HCT116 (cell line): Measurements from ENCODE around the gene KRTAP5-5. TPM values are rescaled to one million over a fixed set of nuclear protein-coding genes. Genes with fewer than 3 reads are reported as not detected.
"Not testable (repeated sequence)": the region's sequence is repeated elsewhere in the genome, so short reads cannot be mapped to it uniquely, and the experiment has no call there.

ENCODE experiments used
- ATAC-seq: fragments of 200-7000 bp; cut with Tn5 transposase; 2 replicates; pipeline ENCODE4 v1.9.1; 2020; ENCODE audit warnings: mild to moderate bottlenecking, moderate library complexity
- BruUV-seq: library from RNA; stranded (reverse); fragments of 400-500 nt; replicated peaks from 2 replicates; lab custom pipeline; 2021; lab: Mats Ljungman, UMichigan
- CTCF ChIA-PET: fragments of 300-600 bp; sonication (Branson Sonifier 250); formaldehyde crosslinking; loops from one replicate; lab custom pipeline; 2021; ENCODE audit warnings: antibody characterized with exemption; lab: Charles Lee
- POLR2A ChIA-PET: fragments of 300-600, 350-600 bp; sonication (Branson Sonifier 250); formaldehyde crosslinking; loops from one replicate; lab custom pipeline; 2021; ENCODE audit warnings: antibody characterized with exemption; lab: Charles Lee
- RAD21 ChIA-PET, 2 experiments: fragments of 300-600 bp; sonication (Branson Sonifier 250); formaldehyde crosslinking; loops; one replicate each; lab custom pipeline; 2023; ENCODE audit warnings: low total read pairs in 2 of 2; ENCODE audit not compliant: uncharacterized antibody in 2 of 2, unreplicated experiment in 2 of 2, low non-redundant PET in 1 of 2; lab: Charles Lee
- DNase-seq: peaks from one replicate; pipeline ENCODE4 v3.0.0-alpha.2; 2010; ENCODE audit warnings: low read depth, low spot score
- H2AFZ ChIP-seq: fragments of 200-600 bp; shearing (Covaris generic), sonication (generic); 2 replicates; pipeline ENCODE4 v1.6.1; 2017; ENCODE audit warnings: low read depth, mixed run types, mixed read lengths, antibody characterized with exemption, low read length; ENCODE audit not compliant: poor library complexity, severe bottlenecking
- H3K27ac ChIP-seq: 2 replicates; pipeline ENCODE4 v1.5.1; 2012; ENCODE audit warnings: low read depth, low read length
- H3K27me3 ChIP-seq: fragments of 200-600 bp; sonication (generic); 2 replicates; pipeline ENCODE4 v1.6.1; 2016; ENCODE audit warnings: mixed run types, low read length, mixed read lengths; ENCODE audit not compliant: insufficient read depth
- H3K36me3 ChIP-seq, 2 experiments: fragments of 200-500 bp in 1 of 2; fragments of 200-600 bp in 1 of 2; sonication (Bioruptor generic) in 1 of 2; sonication (generic) in 1 of 2; 2 replicates each; pipeline versions ENCODE4 v1.5.1 to v1.6.1; 2014 to 2016; ENCODE audit warnings: low read length in 2 of 2, inconsistent platforms in 1 of 2, mixed read lengths in 1 of 2, mixed run types in 1 of 2; ENCODE audit not compliant: insufficient read depth in 2 of 2, control insufficient read depth in 1 of 2
- H3K4me1 ChIP-seq, 2 experiments: fragments of 200-600 bp in 1 of 2; sonication (generic) in 1 of 2; 2 replicates each; pipeline versions ENCODE4 v1.5.1 to v1.6.1; 2012 to 2017; ENCODE audit warnings: low read length in 2 of 2, inconsistent platforms in 1 of 2, mild to moderate bottlenecking in 1 of 2, mixed read lengths in 1 of 2, mixed run types in 1 of 2, moderate library complexity in 1 of 2; ENCODE audit not compliant: insufficient read depth in 2 of 2, control insufficient read depth in 1 of 2
- H3K4me2 ChIP-seq: fragments of 200-600 bp; sonication (generic); 2 replicates; pipeline ENCODE4 v1.6.1; 2017; ENCODE audit warnings: mixed run types, low read length, mixed read lengths
- H3K4me3 ChIP-seq, 2 experiments: fragments of 200-600 bp in 1 of 2; sonication (generic) in 1 of 2; replicated peaks in 1 of 2; 2 replicates each; pipeline ENCODE4 v1.5.1; 2011 to 2016; ENCODE audit warnings: low read length in 2 of 2, control low read depth in 1 of 2, low read depth in 1 of 2, mild to moderate bottlenecking in 1 of 2, mixed read lengths in 1 of 2, mixed run types in 1 of 2
- H3K79me2 ChIP-seq: fragments of 200-600 bp; sonication (generic); 2 replicates; pipeline ENCODE4 v1.6.1; 2017; ENCODE audit warnings: mild to moderate bottlenecking, mixed run types, low read length, moderate library complexity, mixed read lengths; ENCODE audit not compliant: insufficient read depth
- H3K9ac ChIP-seq: fragments of 200-600 bp; sonication (generic); 2 replicates; pipeline ENCODE4 v1.6.1; 2016; ENCODE audit warnings: low read length, mixed read lengths
- H3K9me2 ChIP-seq: fragments of 200-600 bp; sonication (generic), shearing (Covaris generic); 2 replicates; pipeline ENCODE4 v1.6.1; 2017; ENCODE audit warnings: mixed run types, mild to moderate bottlenecking, moderate library complexity; ENCODE audit not compliant: insufficient read depth
- H3K9me3 ChIP-seq, 2 experiments: fragments of 200-500 bp in 1 of 2; fragments of 200-600 bp in 1 of 2; sonication (Bioruptor generic) in 1 of 2; sonication (generic) in 1 of 2; 2 replicates each; pipeline ENCODE4 v1.6.1; 2014 to 2017; ENCODE audit warnings: low read length in 2 of 2, mixed read lengths in 2 of 2, inconsistent platforms in 1 of 2, low read depth in 1 of 2, mild to moderate bottlenecking in 1 of 2, mixed run types in 1 of 2, moderate library complexity in 1 of 2; ENCODE audit not compliant: control insufficient read depth in 1 of 2, insufficient read depth in 1 of 2
- H4K20me1 ChIP-seq: fragments of 200-600 bp; sonication (generic), shearing (Covaris generic); 2 replicates; pipeline ENCODE4 v1.6.1; 2017; ENCODE audit warnings: mixed run types, mild to moderate bottlenecking, moderate library complexity; ENCODE audit not compliant: insufficient read depth
- CBX3 ChIP-seq: IDR thresholded peaks from 2 replicates; pipeline ENCODE4 v1.6.1; 2012; ENCODE audit warnings: low read depth
- CTCF ChIP-seq, 3 experiments: fragments of 200-600 bp in 1 of 3; sonication (generic) in 1 of 3; IDR thresholded peaks in 2 of 3; conservative IDR thresholded peaks in 1 of 3; 2 replicates each; pipeline ENCODE4 v1.5.1; 2012 to 2017; ENCODE audit warnings: low read depth in 2 of 3, low read length in 2 of 3, antibody characterized with exemption in 1 of 3, borderline replicate concordance in 1 of 3, control low read depth in 1 of 3, mild to moderate bottlenecking in 1 of 3, mixed read lengths in 1 of 3, mixed run types in 1 of 3, moderate library complexity in 1 of 3; ENCODE audit not compliant: insufficient read depth in 1 of 3
- EZH2 ChIP-seq: fragments of 200-600 bp; sonication (generic); IDR thresholded peaks from 2 replicates; pipeline ENCODE4 v1.6.1; 2017; ENCODE audit warnings: antibody characterized with exemption, mixed run types
- FOSL1 ChIP-seq: IDR thresholded peaks from 2 replicates; pipeline ENCODE4 v1.6.1; 2012; ENCODE audit warnings: low read depth
- REST ChIP-seq: IDR thresholded peaks from 2 replicates; pipeline ENCODE4 v1.6.1; 2012; ENCODE audit warnings: low read depth
- SIN3A ChIP-seq: IDR thresholded peaks from 2 replicates; pipeline ENCODE4 v1.6.1; 2012; ENCODE audit warnings: low read depth
- SP1 ChIP-seq: IDR thresholded peaks from 2 replicates; pipeline ENCODE4 v1.6.1; 2012; ENCODE audit warnings: low read depth
- TCF7L2 ChIP-seq: IDR thresholded peaks from 2 replicates; pipeline ENCODE4 v1.7.0; 2011; ENCODE audit warnings: borderline replicate concordance, inconsistent platforms; ENCODE audit not compliant: insufficient read depth, insufficient read length; ENCODE audit errors: extremely low read depth
- YY1 ChIP-seq: IDR thresholded peaks from 2 replicates; pipeline ENCODE4 v1.6.1; 2011; ENCODE audit warnings: low read length, low read depth, moderate library complexity, mild to moderate bottlenecking; ENCODE audit not compliant: insufficient replicate concordance; ENCODE audit errors: extremely low read depth
- ZNF274 ChIP-seq: fragments of 200-500 bp; sonication (Bioruptor generic); IDR thresholded peaks from 2 replicates; pipeline ENCODE4 v1.6.1; 2014; ENCODE audit warnings: mild to moderate bottlenecking, low read depth, low read length, inconsistent platforms
- intact Hi-C: fragments of 100-400 bp; cut with micrococcal nuclease; formaldehyde crosslinking; loops from 2 replicates; pipeline ENCODE4 v1.10.0; 2022
- total RNA-seq: library from RNA; stranded (reverse); gene quantifications from one replicate; pipeline ENCODE4 v1.2.1, GENCODE V29; 2021; ENCODE audit not compliant: unreplicated experiment

KRTAP5-5 gene
- total RNA-seq, 1 experiment from 2014 or later: not detected

GRCh38 chr11:1596576-1597121, 32.9 kb upstream of the KRTAP5-5 start:
- H3K9me2 ChIP-seq, H3K9ac ChIP-seq, BruUV-seq, H3K4me3 ChIP-seq, ATAC-seq, RAD21 ChIA-PET, intact Hi-C loops, DNase-seq, H3K79me2 ChIP-seq, H3K4me2 ChIP-seq, H3K4me1 ChIP-seq, POLR2A ChIA-PET, H4K20me1 ChIP-seq, H2AFZ ChIP-seq, H3K36me3 ChIP-seq, H3K9me3 ChIP-seq, H3K27ac ChIP-seq: not testable (repeated sequence)
- CTCF ChIA-PET: interaction anchor here (1.8 to 1.9 kb wide), 2 partner anchors 23 to 50 kb away, joined by 17 to 29 read pairs; no protein-coding TSS in a partner anchor
- H3K27me3 ChIP-seq: peaks cover 32% of the 10 kb centered on the region; the same call in 1 of the 2 replicates

- Histone ChIP-seq H3K9me3 (no peaks in the 10 kb centered on the region), H3K9me2 (no peaks in the 10 kb centered on the region), H3K4me3 (no peak overlapping the region), H3K27me3 (peaks cover 29% of the 10 kb centered on the region; the same call in 1 of the 2 replicates), H4K20me1 (no peaks in the 10 kb centered on the region), H3K4me1 (peaks cover 0 to 3% of the 10 kb centered on the region in 2 experiments; a peak in 1 of 4 replicates), H3K27ac (no peak overlapping the region), H3K9ac (no peak overlapping the region), H3K36me3 (no peaks in the 10 kb centered on the region), H3K79me2 (no peaks in the 10 kb centered on the region), H2AFZ (no peak overlapping the region), H3K4me2 (no peak overlapping the region)
- TF ChIP-seq REST: no peak
- TF ChIP-seq YY1: no peak
- TF ChIP-seq CBX3: no peak
- TF ChIP-seq FOSL1: no peak
- no peak for TF ChIP-seq TCF7L2
- no peak for TF ChIP-seq SP1
- no peak for TF ChIP-seq SIN3A
- no peak for TF ChIP-seq ZNF274
- no peak for TF ChIP-seq CTCF (IDR thresholded peaks at IDR 0.05 in 2 of 3, conservative IDR thresholded peaks at IDR 0.05 in 1 of 3; ENCODE audit: borderline replicate concordance in 1 of 3, insufficient read depth in 1 of 3, low read depth in 2 of 3, low read length in 2 of 3)
- TF ChIP-seq EZH2: no peak
- intact Hi-C loops: no loop called here
- ChIA-PET RAD21 (no interaction called here), CTCF (no interaction called here), POLR2A (no interaction called here)
- no TSS peak for BruUV-seq
- ATAC-seq (no peak), DNase-seq (no peak)
Measured at GRCh38 chr11:1597331-1597993, 32.1 kb upstream of the KRTAP5-5 start.
